TTC549 (cell line): ENCODE results near the gene USP4.

ENCODE experiments used
- FAIRE-seq: peaks from 2 replicates; lab custom pipeline; 2012; peaks lifted over from hg19 to GRCh38; lab: Jason Lieb, UNC

USP4 gene

DNA sequence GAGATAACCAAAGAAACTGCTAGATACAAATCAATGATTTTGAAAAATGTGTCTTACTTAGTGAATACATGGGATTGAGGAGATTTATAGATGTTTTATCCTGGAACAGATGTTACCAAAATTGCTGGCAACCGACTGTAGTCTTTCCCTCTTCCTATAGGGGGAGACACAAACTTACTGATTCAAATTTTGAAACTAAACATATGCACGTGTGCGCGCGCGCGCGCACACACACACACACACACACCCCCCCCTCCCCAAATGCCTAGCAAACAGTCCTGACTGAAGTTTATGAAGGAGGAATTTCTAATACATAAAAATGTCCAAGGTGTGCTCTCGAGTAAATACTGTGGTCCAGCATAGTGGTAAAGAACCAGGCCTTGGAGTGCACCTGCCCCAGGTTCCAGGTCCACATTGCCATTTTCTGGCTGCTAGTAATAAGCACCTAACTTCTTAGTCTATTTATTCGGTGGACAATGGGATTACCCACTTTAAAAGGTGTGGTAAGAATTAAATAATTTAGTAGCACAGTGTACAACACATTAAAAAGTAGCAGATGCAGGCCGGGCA lies 44.3 kb downstream of the USP4 start:
- FAIRE-seq: no peak

DNA sequence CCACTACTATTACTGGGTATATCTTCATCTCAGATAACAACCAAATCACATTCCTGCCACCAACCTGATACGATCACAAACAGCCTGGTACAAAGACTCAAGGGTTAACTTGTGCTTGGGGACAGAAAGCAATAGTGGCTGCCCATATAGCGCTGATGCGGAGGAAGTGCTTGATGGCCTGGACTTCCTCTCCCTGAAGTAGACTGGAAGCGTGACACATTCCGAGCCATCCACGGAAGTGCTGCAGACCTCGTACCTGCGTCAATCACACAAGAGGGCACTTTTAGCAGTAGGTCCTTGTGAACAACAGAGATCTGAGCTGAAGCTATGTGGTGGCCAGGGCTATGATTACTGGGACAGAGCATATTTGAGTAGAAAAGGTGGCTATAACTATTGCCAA lies 45.5 kb downstream of the USP4 start:
- no peak for FAIRE-seq

DNA sequence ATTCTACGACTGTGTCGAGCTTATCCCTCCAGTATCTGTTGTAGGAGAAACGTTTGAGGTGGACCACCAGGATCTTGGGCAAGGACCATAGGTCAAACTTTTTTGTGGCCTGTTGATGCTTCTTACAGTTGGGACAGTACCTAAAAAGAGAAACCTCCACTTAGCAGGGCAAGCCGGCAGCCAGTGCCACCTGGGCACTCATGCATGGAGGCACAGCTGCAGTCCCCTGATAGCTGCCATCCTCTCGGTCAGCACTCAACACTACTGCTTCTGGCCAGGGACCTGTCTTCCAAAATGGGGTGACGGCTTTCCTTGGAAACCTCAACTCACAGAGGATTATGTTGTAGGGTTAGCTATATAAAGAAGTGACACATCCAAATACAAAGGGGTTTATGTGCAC lies 55.9 kb downstream of the USP4 start:
- FAIRE-seq: no peak

DNA sequence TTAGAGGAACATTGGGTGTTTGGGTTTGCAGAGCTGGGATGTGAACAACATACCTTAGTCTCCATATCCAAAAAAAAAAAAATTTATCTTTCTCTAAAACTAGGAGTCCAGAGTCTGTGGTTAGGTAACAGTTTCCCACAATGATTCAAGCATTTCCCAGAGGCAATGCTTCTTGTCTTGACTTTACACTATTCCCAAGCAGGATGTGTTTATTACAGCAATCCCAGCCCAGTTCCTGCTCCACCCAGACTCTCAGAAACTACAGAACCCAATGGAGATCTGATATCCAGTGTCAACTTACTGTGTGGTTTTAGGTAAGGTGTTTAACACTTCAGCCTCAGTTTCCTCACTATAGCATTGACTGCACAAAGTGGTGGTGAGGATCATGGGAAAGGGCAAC lies 60.5 kb downstream of the USP4 start:
- no peak for FAIRE-seq

DNA sequence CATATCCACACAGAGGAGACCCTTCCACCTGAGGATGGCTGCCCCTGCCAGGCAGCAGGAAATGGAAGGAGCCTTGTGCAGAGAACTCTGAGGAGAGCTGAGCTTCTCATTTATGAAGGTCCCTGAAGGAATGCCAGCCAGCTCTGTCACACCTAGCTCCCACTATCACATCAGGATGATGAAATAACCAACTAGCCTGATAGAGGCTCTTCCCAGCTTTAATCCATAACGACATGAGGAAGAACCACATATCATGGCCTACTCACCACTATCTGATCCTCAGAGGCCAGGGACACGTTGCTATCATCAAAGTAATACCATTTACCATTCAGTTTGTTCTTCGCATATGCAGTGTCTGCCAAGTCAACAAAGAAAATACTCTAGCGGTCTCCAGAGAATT lies 61.3 kb downstream of the USP4 start:
- FAIRE-seq: no peak

DNA sequence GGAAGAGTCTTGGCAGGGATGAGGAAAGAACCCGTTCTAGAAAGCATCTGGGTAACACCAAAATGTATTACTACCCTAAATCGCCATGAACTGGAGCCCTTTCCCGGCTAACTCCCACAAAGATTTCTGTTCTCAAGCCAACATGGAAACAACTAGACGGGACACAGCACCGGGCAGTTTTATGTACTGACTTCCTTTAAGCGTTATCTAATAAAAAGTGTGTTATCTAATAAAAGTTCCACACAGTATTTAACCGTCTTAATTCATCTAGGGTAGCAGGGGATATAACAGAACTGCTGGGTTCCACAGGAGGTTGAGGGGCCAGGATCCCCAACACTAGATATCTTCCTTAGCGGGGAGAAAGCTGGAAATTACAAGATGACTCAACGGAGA lies 62.5 kb downstream of the USP4 start:
- FAIRE-seq: no peak

DNA sequence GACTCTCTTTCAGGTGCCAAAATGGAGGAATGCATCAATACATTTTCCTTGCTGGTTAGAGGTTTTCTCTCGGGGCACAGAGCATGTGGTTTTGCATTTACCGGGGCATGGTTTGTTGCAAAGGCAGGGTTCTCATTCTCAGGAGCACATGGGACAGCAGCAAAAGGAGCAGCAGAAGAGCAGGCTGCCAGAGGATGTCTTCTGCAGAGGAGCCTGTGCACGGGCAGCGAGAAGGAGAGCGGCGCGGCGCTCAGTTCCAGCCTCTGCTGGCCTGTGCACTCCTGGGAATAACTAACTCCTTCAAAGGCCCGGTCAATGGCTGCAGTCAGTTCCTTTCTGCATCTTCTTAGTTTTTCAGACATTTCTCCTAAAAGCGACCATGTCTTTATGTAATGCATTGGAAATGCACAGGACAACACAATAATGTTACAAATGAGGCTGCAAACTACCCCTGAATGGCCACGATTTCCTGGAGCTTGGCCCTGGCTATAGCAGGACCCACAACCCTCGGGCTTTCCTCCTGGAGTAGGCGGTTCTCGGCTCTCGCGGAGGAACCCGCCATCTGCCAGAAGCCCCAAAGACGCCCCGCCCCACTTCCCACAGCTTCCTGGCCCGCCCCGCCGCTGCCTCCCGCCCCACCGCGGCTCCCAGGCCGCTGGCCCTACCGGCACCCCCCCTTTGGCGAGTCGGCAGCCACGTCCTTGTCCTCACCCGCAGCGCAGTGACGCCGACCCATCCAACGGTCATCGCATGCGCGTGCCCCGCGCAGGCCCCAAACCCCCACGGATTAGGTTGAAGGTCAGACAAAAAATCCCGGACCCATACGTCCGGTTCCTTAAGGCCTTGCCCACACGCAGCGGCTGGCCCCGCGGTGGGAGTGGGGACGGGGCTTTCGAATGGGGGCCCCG lies 63.1 kb downstream of the USP4 start, which contains the start of gene C3orf62:
Gene C3orf62, minus strand, starts transcription at position 758 of the 908 bp plus-strand sequence. Its CDS starts 360 bp downstream, at position 398.
- FAIRE-seq: no peak

DNA sequence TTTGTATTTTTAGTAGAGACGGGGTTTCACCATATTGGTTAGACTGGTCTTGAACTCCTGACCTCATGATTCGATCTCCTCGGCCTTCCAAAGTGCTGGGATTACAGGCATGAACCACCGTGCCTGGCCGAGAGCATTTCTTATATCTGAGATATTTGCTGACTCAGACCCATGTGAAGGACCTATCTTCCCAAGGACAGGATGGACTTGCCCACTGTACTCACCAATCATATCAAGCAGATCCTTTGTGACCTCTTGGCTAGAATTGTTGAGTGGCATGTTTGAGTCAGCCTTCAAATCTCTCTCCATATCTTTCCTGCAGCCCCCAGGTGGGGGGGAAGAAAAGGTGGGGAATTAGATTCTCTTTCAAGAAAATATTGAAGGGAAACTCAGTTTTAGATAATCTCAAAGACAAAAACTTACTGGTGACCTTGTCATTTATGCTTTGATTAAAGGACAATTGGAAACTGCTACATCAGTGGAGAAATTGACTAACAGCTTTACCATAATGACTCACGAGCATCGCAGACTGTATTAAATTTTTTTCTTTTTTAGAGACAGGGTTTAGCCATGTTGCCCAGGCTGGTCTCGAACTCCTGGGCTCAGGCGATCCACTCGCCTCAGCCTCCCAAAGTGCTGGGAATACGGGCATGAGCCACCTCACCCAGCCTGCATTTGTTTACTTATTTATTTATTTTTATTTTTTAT lies 65.9 kb downstream of the USP4 start:
- no peak for FAIRE-seq

DNA sequence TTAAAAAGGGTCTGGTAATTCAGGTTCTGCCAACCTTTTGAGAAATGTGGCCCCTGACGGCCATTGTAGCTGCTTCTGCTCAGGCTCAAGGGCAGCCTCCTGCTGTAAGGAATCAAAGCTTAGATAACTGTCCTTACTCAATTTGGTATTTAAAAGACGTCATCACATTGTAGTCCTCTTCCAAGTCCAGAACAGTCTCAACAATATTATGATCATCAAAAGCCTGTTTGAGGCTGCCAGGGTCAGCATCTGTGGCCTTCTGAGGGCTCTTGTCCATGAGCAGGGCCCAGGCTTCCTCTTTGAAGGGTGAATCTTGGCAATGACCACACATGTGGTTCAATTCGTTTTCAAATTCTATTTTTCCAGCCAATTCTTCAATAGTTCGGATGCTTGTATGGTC lies 68.8 kb downstream of the USP4 start:
- no peak for FAIRE-seq

DNA sequence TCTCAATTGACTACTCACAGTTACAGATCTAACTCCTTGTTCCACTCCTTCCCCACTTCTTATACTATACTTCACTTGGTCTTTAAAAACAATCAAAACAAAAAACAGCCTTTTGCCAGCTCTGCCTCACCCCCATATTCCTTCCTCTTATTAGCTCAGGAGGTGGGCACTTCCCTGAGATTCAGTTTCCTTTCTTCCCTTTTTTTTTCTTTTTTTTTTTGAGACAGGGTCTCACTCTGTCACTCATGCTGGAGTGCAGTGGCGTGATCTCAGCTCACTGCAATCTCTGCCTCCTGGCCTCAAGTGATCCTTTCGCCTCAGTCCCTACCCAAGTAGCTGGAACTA lies 69.7 kb downstream of the USP4 start:
- FAIRE-seq: no peak

DNA sequence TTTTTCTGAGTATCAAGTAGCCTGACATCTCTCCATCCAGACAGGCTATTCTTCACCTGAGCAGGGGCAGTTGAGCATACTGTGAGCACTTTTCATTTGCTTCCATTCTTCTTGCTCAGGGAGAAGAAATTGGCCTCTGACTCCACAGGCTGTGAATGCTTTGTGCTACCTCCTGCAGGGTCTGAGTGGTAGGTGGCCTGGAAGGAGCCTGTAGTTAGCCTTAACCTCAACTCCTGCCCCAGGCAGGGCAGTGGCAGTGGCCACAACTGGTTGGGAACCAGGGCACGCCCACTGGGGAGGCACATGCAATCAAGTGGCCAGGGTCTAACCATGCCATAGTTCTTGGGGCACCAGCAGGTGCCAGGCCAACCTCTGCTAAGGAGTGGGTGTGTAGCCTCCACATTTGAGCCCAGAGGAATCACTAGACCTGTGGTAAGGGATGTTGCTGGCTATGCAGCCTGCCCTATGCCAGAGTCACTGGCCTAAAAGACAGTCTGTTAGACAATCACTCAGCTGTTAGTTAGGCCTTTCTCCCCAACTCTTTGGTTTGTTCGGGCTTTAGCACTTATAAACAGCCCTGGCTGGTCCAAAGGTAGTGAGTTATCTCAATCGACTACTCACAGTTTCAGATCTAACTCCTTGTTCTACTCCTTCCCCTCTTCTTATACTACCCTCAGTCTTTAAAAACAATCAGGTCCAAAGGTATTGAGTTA lies 70.3 kb downstream of the USP4 start:
- no peak for FAIRE-seq

DNA sequence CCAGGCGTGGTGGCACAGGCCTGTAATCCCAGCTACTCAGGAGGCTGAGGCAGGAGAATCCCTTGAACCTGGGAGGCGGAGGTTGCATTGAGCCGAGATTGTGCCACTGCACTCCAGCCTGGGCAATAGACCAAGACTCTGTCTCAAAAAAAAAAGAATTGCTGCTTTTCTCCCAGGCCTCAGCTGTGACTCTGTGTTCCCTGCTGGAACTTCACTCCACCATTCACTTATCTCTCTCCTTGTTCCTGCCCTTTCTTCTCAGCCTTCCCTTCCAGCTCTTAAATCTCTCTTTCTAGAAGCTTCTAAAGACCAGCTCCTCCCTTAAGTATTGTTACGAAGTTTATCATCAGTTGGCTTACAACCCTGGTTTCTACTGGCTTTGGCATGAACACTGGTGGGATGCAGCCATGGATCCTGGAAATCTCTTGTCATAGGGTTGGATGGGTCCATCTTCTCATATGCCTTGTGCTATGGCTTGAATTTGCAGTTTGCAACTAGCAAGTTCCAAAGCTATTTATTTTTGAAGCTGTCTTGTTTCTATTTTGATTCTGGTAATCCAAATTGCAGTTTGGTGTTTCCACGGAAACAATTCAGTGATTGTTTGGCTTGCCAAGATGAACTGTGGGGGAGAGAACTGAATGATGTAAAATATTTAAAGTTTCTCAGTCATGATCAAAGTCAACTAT lies 73.3 kb downstream of the USP4 start:
- FAIRE-seq: no peak

DNA sequence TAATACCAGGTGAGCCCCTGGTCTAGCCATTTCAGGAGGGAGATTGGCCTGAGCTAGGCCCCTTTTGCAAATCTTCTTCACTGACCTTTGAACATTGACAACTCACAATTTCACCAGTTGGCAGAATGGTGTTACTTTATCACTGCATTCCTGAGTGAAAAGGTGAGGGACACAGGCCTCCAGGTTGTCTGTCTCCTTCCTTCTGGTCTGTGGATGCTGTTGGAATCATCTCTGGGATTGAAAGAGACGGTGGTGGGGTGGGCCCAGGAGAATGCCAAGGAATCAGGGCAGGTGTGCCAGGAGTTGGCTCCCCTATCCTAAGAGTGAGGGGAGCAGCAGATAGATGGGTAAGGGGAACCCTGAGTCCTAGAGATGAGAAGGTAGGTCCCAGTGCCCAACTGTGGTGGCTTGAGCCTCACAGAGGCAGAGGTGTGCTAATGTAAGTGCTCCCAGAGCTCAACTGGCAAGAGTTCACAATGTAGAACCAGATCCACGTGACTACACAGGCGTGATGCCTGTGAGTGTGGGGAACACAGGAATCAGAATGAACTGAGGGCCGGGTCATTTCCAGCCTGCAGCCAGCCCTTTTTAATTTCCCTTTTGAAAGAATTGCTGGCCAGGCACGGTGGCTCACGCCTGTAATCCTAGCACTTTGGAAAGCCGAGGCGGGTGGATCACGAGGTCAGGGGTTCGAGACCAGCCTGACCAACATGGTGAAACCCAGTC lies 74.0 kb downstream of the USP4 start:
- FAIRE-seq: no peak

DNA sequence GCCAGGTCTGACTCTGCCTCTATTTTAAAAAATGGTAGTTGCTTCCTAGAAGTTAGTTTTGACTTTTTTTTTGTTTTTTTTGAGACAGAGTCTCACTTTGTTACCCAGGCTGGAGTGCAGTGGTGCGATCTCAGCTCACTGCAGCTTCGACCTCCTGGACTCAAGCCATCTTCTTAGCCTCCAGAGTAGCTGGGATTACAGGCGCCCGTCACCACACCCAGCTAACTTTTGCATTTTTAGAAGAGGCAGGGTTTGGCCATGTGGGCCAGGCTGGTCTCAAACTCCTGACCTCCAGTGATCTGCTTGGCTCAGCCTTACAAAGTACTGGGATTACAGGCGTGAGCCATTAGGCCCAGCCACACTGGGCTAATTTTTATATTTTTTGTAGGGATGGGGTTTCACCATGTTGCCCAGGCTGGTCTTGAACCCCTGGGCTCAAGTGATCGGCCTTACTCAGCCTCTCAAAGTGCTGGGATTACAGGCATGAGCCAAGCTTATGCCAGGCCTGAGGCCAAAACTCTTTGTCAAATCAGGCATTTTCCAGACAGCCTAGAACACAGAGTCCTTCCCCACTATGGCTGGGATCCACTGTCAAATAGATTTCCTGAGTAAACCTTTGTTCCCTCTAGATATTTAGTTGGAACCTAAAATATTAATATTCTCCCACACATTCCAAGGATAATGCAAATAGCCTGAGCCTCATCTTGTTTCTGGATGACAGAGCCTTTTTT lies 76.5 kb downstream of the USP4 start:
- FAIRE-seq: no peak

DNA sequence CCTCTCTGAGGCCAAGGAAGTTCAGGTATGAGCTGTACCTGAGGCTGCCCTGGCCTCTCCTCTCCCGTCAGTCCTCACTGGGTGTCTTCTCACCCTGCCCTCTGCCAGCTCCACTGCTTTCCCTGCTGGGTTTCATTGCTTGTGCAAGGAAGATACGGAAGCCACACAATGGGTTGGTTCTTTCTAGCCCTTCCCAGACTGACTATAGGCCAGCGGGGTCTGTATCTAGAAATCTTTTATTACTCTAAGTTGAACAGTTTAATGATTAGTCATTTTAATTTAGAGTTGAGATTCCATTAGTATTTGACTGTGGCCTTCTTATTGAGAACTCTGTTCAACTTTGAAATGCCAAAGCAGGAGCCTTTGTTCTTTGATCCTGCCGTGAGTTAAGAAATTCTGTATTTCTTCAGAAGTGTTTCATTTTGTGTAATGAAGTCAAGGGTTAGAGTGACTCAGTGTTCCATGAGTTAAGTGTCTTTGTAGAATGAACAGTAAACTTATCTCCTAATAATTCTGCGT lies 79.0 kb downstream of the USP4 start:
- FAIRE-seq: no peak

DNA sequence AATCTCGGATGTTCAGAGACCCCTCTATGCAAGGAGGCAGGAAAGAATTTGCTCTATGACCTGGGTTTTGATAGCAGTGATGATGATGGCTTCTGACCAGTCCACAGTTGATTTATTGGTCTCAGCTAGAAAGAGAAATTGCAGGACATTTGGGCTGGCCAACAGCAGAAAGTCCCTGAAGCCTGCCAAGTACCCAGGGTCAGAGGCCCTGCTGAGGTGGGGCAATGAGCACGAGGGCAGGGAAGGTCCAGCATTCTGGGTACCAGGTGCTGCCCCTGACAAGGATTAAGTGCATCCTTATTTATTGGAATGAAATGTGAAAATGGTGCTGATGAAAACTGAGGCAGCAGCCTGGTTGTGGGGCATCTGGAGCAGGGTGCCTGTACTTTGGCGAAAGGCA lies 82.7 kb downstream of the USP4 start:
- no peak for FAIRE-seq

DNA sequence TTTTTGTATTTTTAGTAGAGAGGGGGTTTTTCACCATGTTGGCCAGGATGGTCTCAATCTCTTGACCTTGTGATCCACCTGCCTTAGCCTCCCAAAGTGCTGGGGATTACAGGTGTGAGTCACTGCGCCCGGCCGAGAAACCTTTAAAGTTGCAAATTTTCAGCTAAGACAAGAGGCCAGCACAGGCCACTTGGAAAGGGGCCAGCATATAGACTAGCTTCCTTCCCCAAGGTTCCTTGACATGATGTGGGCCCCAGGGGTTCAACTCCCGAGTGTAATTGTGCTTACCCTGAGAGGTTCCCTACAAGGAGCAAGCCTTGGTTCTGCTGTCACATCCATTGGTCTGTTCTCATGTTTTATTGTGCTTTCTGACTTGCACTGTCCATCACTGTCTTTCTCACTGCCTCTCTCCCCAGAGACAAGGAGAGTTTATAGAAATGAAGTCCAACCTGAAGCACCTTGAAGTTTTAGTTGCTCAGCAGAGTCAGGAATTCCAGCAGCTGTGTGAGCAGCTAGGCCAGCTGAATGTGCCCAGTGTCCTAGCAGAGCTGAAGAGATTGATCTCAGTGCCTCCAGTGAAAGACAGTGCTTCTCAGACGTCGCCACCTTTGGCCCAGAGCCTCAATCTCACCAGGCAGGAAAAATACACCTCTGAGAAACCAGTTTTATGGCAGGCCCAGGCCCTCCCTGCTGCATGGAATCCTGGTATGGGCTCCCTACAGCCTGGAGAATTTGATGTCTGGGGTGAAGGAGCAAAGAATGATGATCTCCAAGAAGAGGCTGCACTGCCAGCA lies 83.9 kb downstream of the USP4 start:
- FAIRE-seq: no peak

DNA sequence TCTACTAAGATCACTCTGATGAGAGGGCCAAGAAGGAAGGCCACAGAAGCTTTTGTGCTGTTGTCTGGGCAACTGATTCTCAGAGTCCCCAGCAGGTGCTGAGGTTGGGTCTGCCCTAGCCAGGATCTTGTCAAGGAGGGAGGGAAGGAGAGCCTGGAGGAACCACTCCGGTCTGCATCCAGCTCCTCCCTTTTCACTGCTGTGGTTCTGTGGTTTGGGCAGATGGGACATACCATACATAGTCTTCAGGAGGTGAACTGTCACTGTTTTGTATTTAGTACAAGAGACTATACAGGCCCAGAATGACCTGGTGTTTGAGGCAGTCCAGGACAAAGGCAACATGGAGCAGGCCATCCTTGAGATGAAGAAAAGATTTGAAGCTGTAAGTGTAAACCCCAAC lies 84.7 kb downstream of the USP4 start:
- no peak for FAIRE-seq

DNA sequence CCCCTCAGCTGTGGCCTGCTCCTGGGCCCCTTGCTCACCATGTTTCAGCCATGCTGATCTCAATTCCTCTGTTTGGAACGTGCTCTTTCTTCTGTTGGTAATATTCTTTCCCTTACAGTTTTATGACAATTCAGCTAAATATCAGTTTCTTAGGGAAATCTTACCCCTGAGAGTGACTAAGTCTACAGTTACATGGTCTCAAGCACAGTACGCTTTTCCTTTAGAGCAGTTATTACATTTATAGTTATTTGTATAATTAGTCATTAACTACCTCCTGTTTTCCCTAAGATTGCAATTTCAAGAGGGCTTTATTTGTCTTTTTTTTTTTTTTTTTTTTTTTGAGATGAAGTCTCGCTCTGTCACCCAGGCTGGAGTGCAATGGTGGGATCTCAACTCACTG lies 86.3 kb downstream of the USP4 start:
- FAIRE-seq: no peak

DNA sequence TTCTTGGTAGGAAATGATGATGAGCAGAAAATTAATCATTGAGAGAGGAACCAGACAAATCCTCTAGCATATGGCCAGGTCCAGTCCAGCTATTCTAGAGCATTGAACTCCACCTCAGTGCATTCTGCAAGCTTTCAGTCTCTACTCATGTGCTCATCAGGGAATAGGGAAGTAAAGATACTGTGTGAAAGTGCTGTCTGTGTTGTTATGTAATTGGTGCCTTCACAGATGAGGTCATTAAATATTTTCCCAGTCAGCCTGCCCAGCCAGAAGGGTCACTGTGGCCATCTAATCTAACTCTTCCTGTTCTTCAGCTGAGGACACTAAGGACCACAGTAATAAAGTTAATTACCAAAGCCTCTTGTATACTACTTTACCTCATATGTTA lies 91.0 kb downstream of the USP4 start:
- no peak for FAIRE-seq
